NB4 (cell line): ENCODE data around the gene MAPK4.
"Not testable (repeated sequence)": the region's sequence is repeated elsewhere in the genome, so short reads cannot be mapped to it uniquely, and the experiment has no call there.

Experiments used
- POLR2A ChIP-seq: IDR thresholded peaks from 2 replicates; pipeline ENCODE4 v1.6.1; 2011; ENCODE audit warnings: mild to moderate bottlenecking; ENCODE audit not compliant: insufficient read length; ENCODE audit errors: extremely low read depth
- TF ChIP-seq, protein P1 (sequence below): IDR thresholded peaks from 2 replicates; pipeline ENCODE4 v1.6.1; 2011; ENCODE audit warnings: low read depth, low read length

DNA sequence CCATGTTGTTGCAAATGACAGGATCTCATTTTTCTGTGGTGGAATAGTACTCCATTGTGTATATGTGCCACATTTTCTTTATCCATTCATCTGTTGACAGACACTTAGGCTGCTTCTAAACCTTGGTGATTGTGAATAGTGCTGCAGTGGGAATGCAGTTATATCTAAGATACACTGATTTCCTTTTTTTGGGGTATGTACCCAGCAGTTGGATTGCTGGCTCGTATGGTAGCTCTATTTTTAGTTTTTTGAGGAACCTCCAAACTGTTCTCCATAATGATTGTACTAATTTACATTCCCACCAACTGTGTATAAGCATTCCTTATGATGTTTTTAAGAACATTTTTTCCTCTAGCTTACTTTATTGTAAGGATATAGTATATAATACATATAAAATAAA lies 8.2 kb upstream of the MAPK4 start:
- TF ChIP-seq, protein P1, sequence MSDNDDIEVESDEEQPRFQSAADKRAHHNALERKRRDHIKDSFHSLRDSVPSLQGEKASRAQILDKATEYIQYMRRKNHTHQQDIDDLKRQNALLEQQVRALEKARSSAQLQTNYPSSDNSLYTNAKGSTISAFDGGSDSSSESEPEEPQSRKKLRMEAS: not testable (repeated sequence)
- not testable (repeated sequence) for TF ChIP-seq POLR2A
